K562 (cell line): ENCODE results near the gene TRAPPC12. TPM values are rescaled to one million over a fixed set of nuclear protein-coding genes. Genes with fewer than 3 reads are reported as not detected.

Experiments
- ATAC-seq: fragments of 200-7000 bp; cut with Tn5 transposase; 3 replicates; pipeline ENCODE4 v1.9.1; 2020; ENCODE audit warnings: moderate library complexity
- BruUV-seq: library from RNA; stranded (reverse); fragments of 400-500 nt; replicated peaks from 2 replicates; lab custom pipeline; 2021; lab: Mats Ljungman, UMichigan
- CTCF ChIA-PET: fragments of 300-600 bp; formaldehyde crosslinking; extraction: SDS; loops from one replicate; lab custom pipeline; 2021; ENCODE audit warnings: low intra/inter-chr PET ratio; lab: Yijun Ruan, JAX
- POLR2A ChIA-PET: fragments of 300-600, 350-650 bp; sonication (Branson Sonifier 250); formaldehyde crosslinking; extraction: SDS; loops from one replicate; lab custom pipeline; 2021; ENCODE audit warnings: antibody characterized with exemption, inconsistent platforms; lab: Yijun Ruan, JAX
- DNase-seq, 4 experiments: peaks; one replicate each; pipeline versions ENCODE4 v3.0.0 to v3.0.0-alpha.2; 2011 to 2018; ENCODE audit warnings: low spot score in 3 of 4, mixed read lengths in 3 of 4; ENCODE audit errors: extremely low read depth in 1 of 4
- FAIRE-seq: peaks from 2 replicates; lab custom pipeline; 2011; peaks lifted over from hg19 to GRCh38; lab: Jason Lieb, UNC
- H2AFZ ChIP-seq: 2 replicates; pipeline ENCODE4 v1.6.0; 2011; ENCODE audit warnings: low read depth, low read length, control low read depth, inconsistent platforms
- H3K27ac ChIP-seq: fragments of 200-600 bp; 3 replicates; pipeline ENCODE4 v1.8.0; 2011; ENCODE audit warnings: low read depth, mild to moderate bottlenecking, control low read depth, inconsistent platforms, low read length, moderate library complexity, mixed read lengths; ENCODE audit errors: extremely low read depth
- H3K27me3 ChIP-seq, 2 experiments: fragments of 300-600 bp in 1 of 2; 2 replicates in 1 of 2; 3 replicates in 1 of 2; pipeline versions ENCODE4 v1.6.0 to v1.8.0; 2011; ENCODE audit warnings: inconsistent platforms in 2 of 2, low read length in 2 of 2, mild to moderate bottlenecking in 1 of 2, mixed read lengths in 1 of 2, moderate library complexity in 1 of 2; ENCODE audit not compliant: control insufficient read depth in 2 of 2, insufficient read depth in 2 of 2
- H3K36me3 ChIP-seq: fragments of 300-600 bp; 3 replicates; pipeline ENCODE4 v1.8.0; 2011; ENCODE audit warnings: mild to moderate bottlenecking, low read length, inconsistent platforms; ENCODE audit not compliant: control insufficient read depth, insufficient read depth
- H3K4me1 ChIP-seq, 2 experiments: fragments of 200-600 bp in 1 of 2; replicated peaks in 1 of 2; 2 replicates in 1 of 2; 3 replicates in 1 of 2; pipeline versions ENCODE4 v1.5.1 to v1.8.0; 2011; ENCODE audit warnings: inconsistent platforms in 2 of 2, low read length in 2 of 2, mild to moderate bottlenecking in 1 of 2, mixed read lengths in 1 of 2, moderate library complexity in 1 of 2; ENCODE audit not compliant: control insufficient read depth in 2 of 2, insufficient read depth in 2 of 2
- H3K4me2 ChIP-seq: 2 replicates; pipeline ENCODE4 v1.6.1; 2011; ENCODE audit warnings: low read length, control low read depth, inconsistent platforms, mixed read lengths; ENCODE audit not compliant: insufficient read depth
- H3K4me3 ChIP-seq: fragments of 200-600 bp; sonication (generic), shearing (Covaris generic); 2 replicates; pipeline ENCODE4 v1.5.1; 2016; ENCODE audit warnings: control low read depth, inconsistent platforms
- H3K79me2 ChIP-seq: fragments of 200-600 bp; 3 replicates; pipeline ENCODE4 v1.8.0; 2011; ENCODE audit warnings: low read length, inconsistent platforms; ENCODE audit not compliant: control insufficient read depth, insufficient read depth
- H3K9ac ChIP-seq, 2 experiments: 2 replicates each; pipeline versions ENCODE4 v1.6.0 to v1.6.1; 2011; ENCODE audit warnings: low read depth in 2 of 2, low read length in 2 of 2, control low read depth in 1 of 2, inconsistent platforms in 1 of 2, mild to moderate bottlenecking in 1 of 2, mixed read lengths in 1 of 2; ENCODE audit not compliant: insufficient read depth in 1 of 2
- H3K9me1 ChIP-seq: one replicate; pipeline ENCODE4 v1.6.0; 2011; ENCODE audit warnings: inconsistent platforms, mild to moderate bottlenecking, low read length, moderate library complexity; ENCODE audit not compliant: control insufficient read depth, insufficient read depth
- H3K9me3 ChIP-seq: replicated peaks from 2 replicates; pipeline ENCODE4 v1.5.1; 2011; ENCODE audit warnings: low read depth, low read length, inconsistent platforms; ENCODE audit not compliant: control insufficient read depth, insufficient read depth
- H4K20me1 ChIP-seq: replicated peaks from 2 replicates; pipeline ENCODE4 v1.6.1; 2011; ENCODE audit warnings: low read length, inconsistent platforms, mixed read lengths; ENCODE audit not compliant: control insufficient read depth, insufficient read depth
- DACH1 ChIP-seq: fragments of 450-650 bp; IDR thresholded peaks from 2 replicates; pipeline ENCODE4 v1.6.1; 2018; ENCODE audit not compliant: partially characterized antibody
- MIER1 ChIP-seq: fragments of 450-650 bp; IDR thresholded peaks from 2 replicates; pipeline ENCODE4 v1.6.1; 2016; ENCODE audit warnings: antibody characterized with exemption, mild to moderate bottlenecking, low read depth
- RFX5 ChIP-seq: IDR thresholded peaks from 2 replicates; pipeline ENCODE4 v1.6.1; 2011; ENCODE audit warnings: low read depth, mild to moderate bottlenecking, improper control_type of control experiment, low read length
- RHOXF2B ChIP-seq: fragments of 250-450 bp; sonication (Bioruptor Pico); conservative IDR thresholded peaks from 2 replicates; pipeline ENCODE4 v1.5.1; 2021
- TCF3 ChIP-seq: sonication (generic); formaldehyde crosslinking; IDR thresholded peaks from 2 replicates; pipeline ENCODE4 v1.4.0; 2020; ENCODE audit warnings: mild to moderate bottlenecking, missing genetic modification reagents
- WGBS: fragments of 100-300 bp; shearing (Covaris generic); methylation state at CpG from one replicate; pipeline ENCODE4 v1.1.6; 2016; ENCODE audit warnings: low coverage, mixed read lengths; ENCODE audit not compliant: insufficient coverage; ENCODE audit errors: missing lambda C conversion rate; 5-methylcytosine and 5-hydroxymethylcytosine counted together
- in situ Hi-C: fragments of 300-500 bp; cut with MboI; formaldehyde crosslinking; loops from 4 replicates; pipeline ENCODE4 v1.15.0; 2018; ENCODE audit warnings: inconsistent platforms, mixed read lengths
- intact Hi-C: fragments of 100-400 bp; cut with micrococcal nuclease; formaldehyde crosslinking; loops from 2 replicates; pipeline ENCODE4 v1.14.2; 2022
- polyA plus RNA-seq, 8 experiments: library from polyadenylated mRNA; depleted of rRNA in 4 of 8; stranded (reverse) in 5 of 8; unstranded in 3 of 8; fragments of >200 nt; fragmentation: Nextera tagmentation in 2 of 8; fragmentation: Illumina TruSeq in 1 of 8; extraction: Ambion mirVana in 2 of 8; extraction: Trizol in 1 of 8; gene quantifications; 2 replicates each; pipeline versions ENCODE4 v1.2.1 to v1.2.3, GENCODE V29; 2011 to 2014; ENCODE audit warnings: inconsistent platforms in 1 of 8, missing spikeins in 1 of 8
- total RNA-seq, 7 experiments: library from RNA; depleted of rRNA in 6 of 7; stranded (reverse); fragments of >200 nt in 6 of 7; fragmentation: Illumina TruSeq in 2 of 7; extraction: Trizol in 2 of 7; gene quantifications; 2 replicates each; pipeline versions ENCODE4 v1.2.1 to v1.2.3, GENCODE V29; 2011 to 2021; ENCODE audit warnings: low replicate concordance in 1 of 7

The TRAPPC12 gene
- total and polyA plus RNA-seq, 9 of the 15 experiments (the other 6 are each of a cell fraction or from before 2014, with no cell fraction given), result 8.0 to 75.2 (median 39.1) TPM

GRCh38 chr2:3414133-3414860, 34.8 kb downstream of the TRAPPC12 start (continued):
- TF ChIP-seq RHOXF2B (CRISPR knock-in tag) (no peak), MIER1 (no peak), DACH1 (no peak), TCF3 (CRISPR knock-in tag) (no peak)

- intact Hi-C loops (no loop called here), in situ Hi-C loops (no loop called here)
- DNase-seq, result no peak
- no peaks in the 10 kb centered on the region for H3K4me1 ChIP-seq
- no peaks in the 10 kb centered on the region for H3K9me1 ChIP-seq
- POLR2A ChIA-PET, result no interaction called here
- H4K20me1 ChIP-seq, result no peaks in the 10 kb centered on the region
- TF ChIP-seq RFX5, result no peak
- TF ChIP-seq, all 486 proteins: peak for 0
- FAIRE-seq (no peak), ATAC-seq (no peak)
- no peak overlapping the region for H3K4me3 ChIP-seq
- no peaks in the 10 kb centered on the region for H3K27me3 ChIP-seq
- H3K36me3 ChIP-seq, result peaks cover 58% of the 10 kb centered on the region; the same call in 2 of the 3 replicates
- CTCF ChIA-PET, result no interaction called here
- H3K4me2 ChIP-seq, result no peak overlapping the region
- 75% methylated on average over 11 of the region's 11 CpGs for WGBS
- no TSS peak for BruUV-seq
- no peaks in the 10 kb centered on the region for H3K9me3 ChIP-seq
- no peak overlapping the region for H2AFZ ChIP-seq
- H3K79me2 ChIP-seq, result no peaks in the 10 kb centered on the region
- no peak overlapping the region for H3K9ac ChIP-seq
- no peak overlapping the region for H3K27ac ChIP-seq
Measured at GRCh38 chr2:3418766-3419404, 39.4 kb downstream of the TRAPPC12 start.
